Stimulated activated CD8-positive, alpha-beta memory T cell treated with anti-CD3 and anti-CD28 coated beads, Interleukin-2, amount 100 ng/mL, for 1 hour (primary cell): Measurements from ENCODE around the gene DENND6A.

ENCODE experiments used
- DNase-seq, 2 donors: peaks; one replicate each; pipeline ENCODE4 v3.0.0-alpha.2; 2020; ENCODE audit warnings: low read depth in 2 of 2

Gene DENND6A

DNA sequence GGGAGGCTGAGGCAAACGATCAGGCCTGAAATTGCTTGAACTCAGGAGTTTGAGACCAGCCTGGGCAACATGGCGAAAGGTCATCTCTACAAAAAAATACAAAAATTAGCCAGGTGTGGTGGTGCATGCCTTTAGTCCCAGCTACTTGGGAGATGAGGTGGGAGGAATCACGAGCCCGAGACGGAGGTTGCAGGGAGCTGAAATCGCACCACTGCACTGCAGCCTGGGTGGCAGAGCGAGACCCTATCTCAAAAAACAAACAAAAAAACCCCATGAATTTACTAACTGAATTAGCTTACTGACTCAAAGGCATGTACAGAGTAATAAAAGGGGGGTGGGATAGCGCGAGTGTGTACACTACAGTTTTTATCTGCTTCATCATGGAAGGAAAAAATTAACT is 115.1 kb downstream of the DENND6A start:
- no peak for DNase-seq

- DNase-seq, result no peak
Measured at GRCh38 chr3:57575966-57576626, 116.8 kb downstream of the DENND6A start.
